Skeletal muscle satellite cell (primary cell): ENCODE measurements around the gene NUCB2.
A peak's percentile ranks its signal among the peaks of the same experiment; 100 is the strongest.

Experiments used
- H3K27me3 ChIP-seq: 2 replicates; pipeline ENCODE4 v1.7.0; 2013; ENCODE audit warnings: low read length; ENCODE audit not compliant: control insufficient read depth, insufficient read depth
- H3K36me3 ChIP-seq: 2 replicates; pipeline ENCODE4 v1.7.0; 2013; ENCODE audit warnings: mild to moderate bottlenecking, control low read depth, low read length; ENCODE audit not compliant: insufficient read depth
- H3K4me1 ChIP-seq: 2 replicates; pipeline ENCODE4 v1.7.0; 2013; ENCODE audit warnings: low read length; ENCODE audit not compliant: control insufficient read depth, insufficient read depth
- H3K4me2 ChIP-seq: 2 replicates; pipeline ENCODE4 v1.7.0; 2013; ENCODE audit warnings: mild to moderate bottlenecking, low read length
- H3K4me3 ChIP-seq: 2 replicates; pipeline ENCODE4 v1.7.0; 2013; ENCODE audit warnings: low read length
- H3K9ac ChIP-seq: 2 replicates; pipeline ENCODE4 v1.7.0; 2013; ENCODE audit warnings: mild to moderate bottlenecking, low read depth, low read length, moderate library complexity
- H3K9me3 ChIP-seq: replicated peaks from 2 replicates; pipeline ENCODE4 v1.7.0; 2013; ENCODE audit warnings: mild to moderate bottlenecking, control low read depth, low read length

Gene NUCB2

GRCh38 chr11:17296852-17297559, 20.5 kb downstream of the NUCB2 start:
- Histone ChIP-seq H3K4me3 (no peak overlapping the region), H3K27me3 (no peaks in the 10 kb centered on the region), H3K9me3 (no peaks in the 10 kb centered on the region), H3K4me1 (no peaks in the 10 kb centered on the region), H3K36me3 (no peaks in the 10 kb centered on the region), H3K4me2 (no peak overlapping the region), H3K9ac (no peak overlapping the region)

- Histone ChIP-seq H3K4me3 (no peak overlapping the region), H3K4me1 (no peaks in the 10 kb centered on the region), H3K27me3 (no peaks in the 10 kb centered on the region), H3K9me3 (no peaks in the 10 kb centered on the region), H3K9ac (no peak overlapping the region), H3K4me2 (no peak overlapping the region), H3K36me3 (no peaks in the 10 kb centered on the region)
Observed at GRCh38 chr11:17298302-17298701, 21.8 kb downstream of the NUCB2 start.

GRCh38 chr11:17300372-17300771, 23.8 kb downstream of the NUCB2 start:
- H3K9ac ChIP-seq: no peak overlapping the region
- no peaks in the 10 kb centered on the region for H3K36me3 ChIP-seq
- H3K4me3 ChIP-seq: no peak overlapping the region
- H3K4me1 ChIP-seq: no peaks in the 10 kb centered on the region
- H3K4me2 ChIP-seq: no peak overlapping the region
- H3K27me3 ChIP-seq: no peaks in the 10 kb centered on the region
- no peaks in the 10 kb centered on the region for H3K9me3 ChIP-seq

- no peaks in the 10 kb centered on the region for H3K27me3 ChIP-seq
- no peaks in the 10 kb centered on the region for H3K9me3 ChIP-seq
- H3K4me2 ChIP-seq: peak overlapping the region; percentile 46
- no peak overlapping the region for H3K4me3 ChIP-seq
- H3K4me1 ChIP-seq: peaks cover 14% of the 10 kb centered on the region
- no peak overlapping the region for H3K9ac ChIP-seq
- no peaks in the 10 kb centered on the region for H3K36me3 ChIP-seq
Observed at GRCh38 chr11:17313349-17314231, 37.1 kb downstream of the NUCB2 start.

GRCh38 chr11:17314232-17314547, 37.7 kb downstream of the NUCB2 start:
- H3K9ac ChIP-seq: no peak overlapping the region
- no peaks in the 10 kb centered on the region for H3K27me3 ChIP-seq
- H3K36me3 ChIP-seq: no peaks in the 10 kb centered on the region
- peaks cover 14% of the 10 kb centered on the region for H3K4me1 ChIP-seq
- H3K9me3 ChIP-seq: no peaks in the 10 kb centered on the region
- no peak overlapping the region for H3K4me3 ChIP-seq
- peak overlapping the region; percentile 46 for H3K4me2 ChIP-seq

GRCh38 chr11:17314904-17315426, 38.4 kb downstream of the NUCB2 start:
- Histone ChIP-seq H3K4me1 (peaks cover 14% of the 10 kb centered on the region), H3K4me3 (no peak overlapping the region), H3K36me3 (no peaks in the 10 kb centered on the region), H3K9me3 (no peaks in the 10 kb centered on the region), H3K4me2 (no peak overlapping the region), H3K27me3 (no peaks in the 10 kb centered on the region), H3K9ac (no peak overlapping the region)

GRCh38 chr11:17328871-17329494, 52.4 kb downstream of the NUCB2 start:
- Histone ChIP-seq H3K4me1 (no peaks in the 10 kb centered on the region), H3K4me3 (no peak overlapping the region), H3K9ac (no peak overlapping the region), H3K27me3 (no peaks in the 10 kb centered on the region), H3K36me3 (no peaks in the 10 kb centered on the region), H3K4me2 (no peak overlapping the region), H3K9me3 (no peaks in the 10 kb centered on the region)

GRCh38 chr11:17331669-17332068, 55.1 kb downstream of the NUCB2 start:
- no peaks in the 10 kb centered on the region for H3K9me3 ChIP-seq
- H3K36me3 ChIP-seq: no peaks in the 10 kb centered on the region
- no peak overlapping the region for H3K4me2 ChIP-seq
- H3K27me3 ChIP-seq: no peaks in the 10 kb centered on the region
- no peaks in the 10 kb centered on the region for H3K4me1 ChIP-seq
- H3K9ac ChIP-seq: no peak overlapping the region
- H3K4me3 ChIP-seq: no peak overlapping the region

- Histone ChIP-seq H3K4me3 (no peak overlapping the region), H3K4me2 (no peak overlapping the region), H3K9me3 (no peaks in the 10 kb centered on the region), H3K9ac (no peak overlapping the region), H3K27me3 (no peaks in the 10 kb centered on the region), H3K4me1 (no peaks in the 10 kb centered on the region), H3K36me3 (no peaks in the 10 kb centered on the region)
Observed at GRCh38 chr11:17333799-17334586, 57.5 kb downstream of the NUCB2 start.

GRCh38 chr11:17343257-17343656, 66.7 kb downstream of the NUCB2 start:
- no peak overlapping the region for H3K4me3 ChIP-seq
- H3K36me3 ChIP-seq: no peaks in the 10 kb centered on the region
- H3K27me3 ChIP-seq: no peaks in the 10 kb centered on the region
- no peak overlapping the region for H3K4me2 ChIP-seq
- H3K9ac ChIP-seq: no peak overlapping the region
- H3K4me1 ChIP-seq: no peaks in the 10 kb centered on the region
- no peaks in the 10 kb centered on the region for H3K9me3 ChIP-seq

GRCh38 chr11:17343907-17344306, 67.4 kb downstream of the NUCB2 start:
- no peaks in the 10 kb centered on the region for H3K27me3 ChIP-seq
- no peak overlapping the region for H3K4me3 ChIP-seq
- no peak overlapping the region for H3K9ac ChIP-seq
- H3K4me2 ChIP-seq: no peak overlapping the region
- no peaks in the 10 kb centered on the region for H3K4me1 ChIP-seq
- no peaks in the 10 kb centered on the region for H3K36me3 ChIP-seq
- no peaks in the 10 kb centered on the region for H3K9me3 ChIP-seq
